K562 (cell line): Measurements from ENCODE around the gene LTBP1. TPM values are rescaled to one million over a fixed set of nuclear protein-coding genes. Genes with fewer than 3 reads are reported as not detected.

Experiments
- ARID1B ChIP-seq: fragments of 450-650 bp; IDR thresholded peaks from 2 replicates; pipeline ENCODE4 v1.6.1; 2016; ENCODE audit warnings: antibody characterized with exemption, mild to moderate bottlenecking, inconsistent platforms
- BRCA1 ChIP-seq, 2 experiments: fragments of 450-650 bp in 1 of 2; sonication (generic) in 1 of 2; formaldehyde crosslinking in 1 of 2; IDR thresholded peaks; 2 replicates each; pipeline versions ENCODE4 v1.5.0 to v1.6.1; 2017 to 2020; ENCODE audit warnings: mild to moderate bottlenecking in 1 of 2, missing genetic modification reagents in 1 of 2
- CBX5 ChIP-seq: IDR thresholded peaks from 2 replicates; pipeline ENCODE4 v1.6.1; 2014; ENCODE audit warnings: low read depth, borderline replicate concordance
- CHD2 ChIP-seq: IDR thresholded peaks from 2 replicates; pipeline ENCODE4 v1.6.1; 2011; ENCODE audit warnings: low read depth, low read length
- COPS2 ChIP-seq: fragments of 450-650 bp; conservative IDR thresholded peaks from 2 replicates; pipeline ENCODE4 v1.6.1; 2016; ENCODE audit warnings: mild to moderate bottlenecking, moderate library complexity
- EHMT2 ChIP-seq: fragments of 450-650 bp; IDR thresholded peaks from 2 replicates; pipeline ENCODE4 v1.6.1; 2018; ENCODE audit warnings: antibody characterized with exemption
- EP300 ChIP-seq: IDR thresholded peaks from 2 replicates; pipeline ENCODE4 v1.6.1; 2012; ENCODE audit warnings: low read length, improper control_type of control experiment
- EZH2 ChIP-seq: IDR thresholded peaks from 2 replicates; pipeline ENCODE4 v1.6.1; 2012; ENCODE audit warnings: low read depth, mild to moderate bottlenecking, inconsistent platforms, low read length, borderline replicate concordance
- FOXM1 ChIP-seq, 2 experiments: fragments of 450-650 bp in 1 of 2; sonication (generic) in 1 of 2; formaldehyde crosslinking in 1 of 2; IDR thresholded peaks; 2 replicates each; pipeline versions ENCODE4 v1.6.1 to v1.9.0; 2017 to 2022; ENCODE audit warnings: low read depth in 2 of 2, mild to moderate bottlenecking in 2 of 2, missing genetic modification reagents in 1 of 2, moderate library complexity in 1 of 2
- GATAD2A ChIP-seq: fragments of 450-650 bp; IDR thresholded peaks from 2 replicates; pipeline ENCODE4 v1.6.1; 2017
- MBD2 ChIP-seq: sonication (generic); IDR thresholded peaks from 2 replicates; pipeline ENCODE4 v1.6.1; 2016; ENCODE audit warnings: low read depth, borderline replicate concordance
- NCOR1 ChIP-seq: fragments of 450-650 bp; IDR thresholded peaks from 2 replicates; pipeline ENCODE4 v1.6.1; 2016; ENCODE audit warnings: mild to moderate bottlenecking, moderate library complexity
- RFX7 ChIP-seq: fragments of 250-450 bp; sonication (Bioruptor Pico); IDR thresholded peaks from 2 replicates; pipeline ENCODE4 v1.5.1; 2021; ENCODE audit warnings: mild to moderate bottlenecking
- ZNF253 ChIP-seq: fragments of 250-450 bp; sonication (Bioruptor Pico); conservative IDR thresholded peaks from 2 replicates; pipeline ENCODE4 v1.6.1; 2021; ENCODE audit warnings: mild to moderate bottlenecking
- ZNF347 ChIP-seq: fragments of 450-650 bp; formaldehyde crosslinking; IDR thresholded peaks from 2 replicates; pipeline ENCODE4 v1.4.0; 2020; ENCODE audit warnings: low read depth, mild to moderate bottlenecking, moderate library complexity
- ZNF41 ChIP-seq: fragments of 250-450 bp; sonication (Bioruptor Pico); conservative IDR thresholded peaks from 2 replicates; pipeline ENCODE4 v1.4.0; 2020; ENCODE audit warnings: mild to moderate bottlenecking
- ZNF76 ChIP-seq: fragments of 250-450 bp; sonication (Bioruptor Pico); IDR thresholded peaks from 2 replicates; pipeline ENCODE4 v1.4.0; 2020; ENCODE audit warnings: mild to moderate bottlenecking, moderate library complexity, borderline replicate concordance
- polyA plus RNA-seq, 8 experiments: library from polyadenylated mRNA; depleted of rRNA in 4 of 8; stranded (reverse) in 5 of 8; unstranded in 3 of 8; fragments of >200 nt; fragmentation: Nextera tagmentation in 2 of 8; fragmentation: Illumina TruSeq in 1 of 8; extraction: Ambion mirVana in 2 of 8; extraction: Trizol in 1 of 8; gene quantifications; 2 replicates each; pipeline versions ENCODE4 v1.2.1 to v1.2.3, GENCODE V29; 2011 to 2014; ENCODE audit warnings: inconsistent platforms in 1 of 8, missing spikeins in 1 of 8
- total RNA-seq, 7 experiments: library from RNA; depleted of rRNA in 6 of 7; stranded (reverse); fragments of >200 nt in 6 of 7; fragmentation: Illumina TruSeq in 2 of 7; extraction: Trizol in 2 of 7; gene quantifications; 2 replicates each; pipeline versions ENCODE4 v1.2.1 to v1.2.3, GENCODE V29; 2011 to 2021; ENCODE audit warnings: low replicate concordance in 1 of 7
- TF ChIP-seq, protein P1 (sequence below), 2 experiments: fragments of 450-650 bp; conservative IDR thresholded peaks; 2 replicates each; pipeline ENCODE4 v1.6.1; 2017; ENCODE audit warnings: mild to moderate bottlenecking in 2 of 2, moderate library complexity in 2 of 2
- TF ChIP-seq, protein P2 (sequence below): fragments of 450-650 bp; IDR thresholded peaks from 2 replicates; pipeline ENCODE4 v1.6.1; 2016; ENCODE audit warnings: antibody characterized with exemption
- TF ChIP-seq, protein P3 (sequence below): sonication (generic); formaldehyde crosslinking; IDR thresholded peaks from 2 replicates; pipeline ENCODE4 v1.5.0; 2020; ENCODE audit warnings: missing genetic modification reagents
- TF ChIP-seq, protein P4 (sequence below), 2 experiments: IDR thresholded peaks; 2 replicates each; pipeline ENCODE4 v1.6.1; 2011; ENCODE audit warnings: borderline replicate concordance in 1 of 2, control low read depth in 1 of 2, low read depth in 1 of 2, low read length in 1 of 2, mild to moderate bottlenecking in 1 of 2, mixed read lengths in 1 of 2, moderate library complexity in 1 of 2; ENCODE audit not compliant: insufficient read depth in 1 of 2, insufficient read length in 1 of 2, poor library complexity in 1 of 2, severe bottlenecking in 1 of 2; ENCODE audit errors: extremely low read depth in 1 of 2

LTBP1 gene
- total and polyA plus RNA-seq, 9 of the 15 experiments (the other 6 are each of a cell fraction or from before 2014, with no cell fraction given) = 3.6 to 16.4 (median 8.5) TPM

DNA sequence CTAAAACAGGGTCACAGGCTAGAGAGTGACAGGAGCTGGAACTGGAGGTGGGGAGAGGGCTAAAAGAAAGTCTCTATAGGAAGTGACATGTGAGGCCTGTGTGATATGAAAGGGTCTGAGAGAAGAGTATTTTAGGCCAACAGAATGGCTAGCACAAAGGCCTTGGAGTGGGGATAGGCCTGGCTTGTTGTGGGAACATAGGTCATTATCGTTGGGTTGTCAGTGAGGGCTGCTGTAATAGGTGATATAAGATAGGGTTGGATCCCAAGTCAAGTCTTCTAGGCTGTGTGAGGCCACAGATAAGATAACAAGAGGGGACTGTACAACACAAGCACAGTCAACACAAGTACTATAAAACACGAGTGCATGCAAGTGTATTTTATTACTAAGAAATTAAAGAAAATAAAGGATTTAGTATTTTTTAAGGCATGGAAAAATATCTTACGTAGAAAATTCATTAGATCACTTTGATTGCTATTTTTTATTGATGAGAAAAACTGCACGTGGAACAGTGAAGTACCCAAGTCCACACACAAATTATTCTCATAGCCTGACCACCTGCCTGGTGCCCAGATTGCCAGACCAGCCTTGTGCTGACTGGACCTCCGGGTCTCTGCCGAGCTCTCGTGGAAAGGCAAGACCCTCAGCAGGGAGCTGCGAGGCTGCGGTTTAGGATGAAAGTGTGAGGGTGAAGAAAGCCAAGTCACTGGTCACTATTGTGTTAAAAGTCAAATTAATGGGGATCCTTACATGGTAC, 14.1 kb downstream of the LTBP1 start (continued):
- TF ChIP-seq ZNF76 (CRISPR knock-in tag) = no peak
- TF ChIP-seq EP300 = peak; percentile 96
- peak; percentile 84 for TF ChIP-seq MBD2
- no peak for TF ChIP-seq EZH2
- TF ChIP-seq, protein P1, sequence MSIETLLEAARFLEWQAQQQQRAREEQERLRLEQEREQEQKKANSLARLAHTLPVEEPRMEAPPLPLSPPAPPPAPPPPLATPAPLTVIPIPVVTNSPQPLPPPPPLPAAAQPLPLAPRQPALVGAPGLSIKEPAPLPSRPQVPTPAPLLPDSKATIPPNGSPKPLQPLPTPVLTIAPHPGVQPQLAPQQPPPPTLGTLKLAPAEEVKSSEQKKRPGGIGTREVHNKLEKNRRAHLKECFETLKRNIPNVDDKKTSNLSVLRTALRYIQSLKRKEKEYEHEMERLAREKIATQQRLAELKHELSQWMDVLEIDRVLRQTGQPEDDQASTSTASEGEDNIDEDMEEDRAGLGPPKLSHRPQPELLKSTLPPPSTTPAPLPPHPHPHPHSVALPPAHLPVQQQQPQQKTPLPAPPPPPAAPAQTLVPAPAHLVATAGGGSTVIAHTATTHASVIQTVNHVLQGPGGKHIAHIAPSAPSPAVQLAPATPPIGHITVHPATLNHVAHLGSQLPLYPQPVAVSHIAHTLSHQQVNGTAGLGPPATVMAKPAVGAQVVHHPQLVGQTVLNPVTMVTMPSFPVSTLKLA (conservative IDR thresholded peaks at IDR 0.05) = peak in 1 of 2 experiments; percentile 65; a peak in 3 of 4 replicates
- peak; percentile 92 for TF ChIP-seq FOXM1 (IDR thresholded peaks at IDR 0.05; ENCODE audit: low read depth)
- no peak for TF ChIP-seq FOXM1 (CRISPR knock-in tag; IDR thresholded peaks at IDR 0.05; ENCODE audit: low read depth)
- TF ChIP-seq, protein P2, sequence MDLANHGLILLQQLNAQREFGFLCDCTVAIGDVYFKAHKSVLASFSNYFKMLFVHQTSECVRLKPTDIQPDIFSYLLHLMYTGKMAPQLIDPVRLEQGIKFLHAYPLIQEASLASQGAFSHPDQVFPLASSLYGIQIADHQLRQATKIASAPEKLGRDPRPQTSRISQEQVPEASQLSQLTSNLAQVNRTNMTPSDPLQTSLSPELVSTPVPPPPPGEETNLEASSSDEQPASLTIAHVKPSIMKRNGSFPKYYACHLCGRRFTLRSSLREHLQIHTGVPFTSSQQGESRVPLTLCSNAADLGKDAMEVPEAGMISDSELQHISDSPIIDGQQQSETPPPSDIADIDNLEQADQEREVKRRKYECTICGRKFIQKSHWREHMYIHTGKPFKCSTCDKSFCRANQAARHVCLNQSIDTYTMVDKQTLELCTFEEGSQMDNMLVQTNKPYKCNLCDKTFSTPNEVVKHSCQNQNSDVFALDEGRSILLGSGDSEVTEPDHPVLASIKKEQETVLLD = peak; percentile 75
- TF ChIP-seq, protein P3, sequence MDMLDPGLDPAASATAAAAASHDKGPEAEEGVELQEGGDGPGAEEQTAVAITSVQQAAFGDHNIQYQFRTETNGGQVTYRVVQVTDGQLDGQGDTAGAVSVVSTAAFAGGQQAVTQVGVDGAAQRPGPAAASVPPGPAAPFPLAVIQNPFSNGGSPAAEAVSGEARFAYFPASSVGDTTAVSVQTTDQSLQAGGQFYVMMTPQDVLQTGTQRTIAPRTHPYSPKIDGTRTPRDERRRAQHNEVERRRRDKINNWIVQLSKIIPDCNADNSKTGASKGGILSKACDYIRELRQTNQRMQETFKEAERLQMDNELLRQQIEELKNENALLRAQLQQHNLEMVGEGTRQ (CRISPR knock-in tag) = no peak
- TF ChIP-seq NCOR1 = peak; percentile 96
- TF ChIP-seq ZNF41 (CRISPR knock-in tag) = no peak
- peak; percentile 95 for TF ChIP-seq EHMT2
- TF ChIP-seq ARID1B = peak; percentile 98
- no peak for TF ChIP-seq RFX7 (CRISPR knock-in tag)
- no peak for TF ChIP-seq CBX5
- TF ChIP-seq GATAD2A = peak; percentile 89; the same call in 1 of the 2 replicates
- no peak for TF ChIP-seq ZNF347 (CRISPR knock-in tag)
- TF ChIP-seq, protein P4, sequence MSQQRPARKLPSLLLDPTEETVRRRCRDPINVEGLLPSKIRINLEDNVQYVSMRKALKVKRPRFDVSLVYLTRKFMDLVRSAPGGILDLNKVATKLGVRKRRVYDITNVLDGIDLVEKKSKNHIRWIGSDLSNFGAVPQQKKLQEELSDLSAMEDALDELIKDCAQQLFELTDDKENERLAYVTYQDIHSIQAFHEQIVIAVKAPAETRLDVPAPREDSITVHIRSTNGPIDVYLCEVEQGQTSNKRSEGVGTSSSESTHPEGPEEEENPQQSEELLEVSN (IDR thresholded peaks at IDR 0.05; ENCODE audit: borderline replicate concordance in 1 of 2, extremely low read depth in 1 of 2, insufficient read depth in 1 of 2, insufficient read length in 1 of 2, low read depth in 1 of 2, low read length in 1 of 2, poor library complexity in 1 of 2, severe bottlenecking in 1 of 2) = no peak
- TF ChIP-seq CHD2 = no peak
- no peak for TF ChIP-seq ZNF253 (CRISPR knock-in tag)
- TF ChIP-seq BRCA1 (IDR thresholded peaks at IDR 0.05) = no peak
- no peak for TF ChIP-seq BRCA1 (CRISPR knock-in tag; IDR thresholded peaks at IDR 0.05)
- TF ChIP-seq COPS2 = no peak
